Natural killer cell treated with Interleukin-12 subunit alpha and Interleukin-12 subunit beta and Interleukin-15 and Interleukin-18, amount 100 ng/mL, for 72 hours (primary cell): ENCODE data around the gene FIG4. TPM values are rescaled to one million over a fixed set of nuclear protein-coding genes. Genes with fewer than 3 reads are reported as not detected.
"Not testable (repeated sequence)": the region's sequence is repeated elsewhere in the genome, so short reads cannot be mapped to it uniquely, and the experiment has no call there.

Experiments
- ATAC-seq, 2 donors: fragments of 150-1000 bp; cut with Tn5 transposase in 1 of 2; sonication (Bioruptor Pico), chemical (Tn5 transposase) in 1 of 2; 2 replicates each; pipeline ENCODE4 v1.10.0; 2021
- DNase-seq: peaks from one replicate; pipeline ENCODE4 v3.0.0; 2022; ENCODE audit warnings: low spot score
- H3K27ac Mint-ChIP-seq, 2 donors: 1 replicate in 1 of 2; 2 replicates in 1 of 2; pipeline ENCODE4 v1.8.0; 2022; ENCODE audit warnings: mixed read lengths in 2 of 2, mild to moderate bottlenecking in 1 of 2, moderate library complexity in 1 of 2
- H3K27me3 Mint-ChIP-seq, 2 donors: 1 replicate in 1 of 2; 2 replicates in 1 of 2; pipeline ENCODE4 v1.8.0; 2022; ENCODE audit warnings: mixed read lengths in 2 of 2
- H3K36me3 Mint-ChIP-seq: one replicate; pipeline ENCODE4 v1.8.0; 2022; ENCODE audit warnings: mixed read lengths
- H3K4me1 Mint-ChIP-seq, 2 donors: 1 replicate in 1 of 2; 2 replicates in 1 of 2; pipeline ENCODE4 v1.8.0; 2022; ENCODE audit warnings: low read depth in 2 of 2, mixed read lengths in 2 of 2, mild to moderate bottlenecking in 1 of 2
- H3K4me3 Mint-ChIP-seq: one replicate; pipeline ENCODE4 v1.8.0; 2022; ENCODE audit warnings: mixed read lengths
- H3K9me3 Mint-ChIP-seq: 2 replicates; pipeline ENCODE4 v1.8.0; 2022; ENCODE audit warnings: mixed read lengths
- total RNA-seq, 2 donors: library from RNA; stranded (reverse); gene quantifications; one replicate each; pipeline ENCODE4 v1.2.3, GENCODE V29; 2022

FIG4 gene
- total RNA-seq, 2 donors from 2014 or later: 9.4 to 19.4 TPM

DNA sequence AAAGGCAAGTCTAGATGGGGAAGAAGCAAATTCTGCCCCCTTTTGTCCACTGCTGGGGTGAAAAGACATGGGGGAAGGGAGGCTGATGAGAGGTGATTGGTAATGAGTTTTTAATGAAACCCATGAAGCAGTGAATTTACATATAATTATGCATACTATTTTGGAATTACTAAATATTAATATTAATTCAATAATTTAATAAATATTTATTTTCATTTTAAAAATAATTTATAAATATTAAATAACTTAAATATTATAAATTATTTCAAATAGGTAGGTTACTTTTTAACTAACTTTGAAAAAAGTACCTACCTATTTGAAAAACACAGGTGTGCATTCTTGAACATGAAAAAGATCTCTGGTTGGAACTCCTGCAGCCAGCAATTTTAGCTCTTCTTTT lies 148.9 kb downstream of the FIG4 start:
- no peaks in the 10 kb centered on the region for H3K9me3 Mint-ChIP-seq
- no peak for DNase-seq
- no peak for ATAC-seq
- H3K4me1 Mint-ChIP-seq: no peaks in the 10 kb centered on the region
- H3K4me3 Mint-ChIP-seq: no peak overlapping the region
- H3K36me3 Mint-ChIP-seq: no peaks in the 10 kb centered on the region
- no peak overlapping the region for H3K27ac Mint-ChIP-seq
- H3K27me3 Mint-ChIP-seq: no peaks in the 10 kb centered on the region

DNA sequence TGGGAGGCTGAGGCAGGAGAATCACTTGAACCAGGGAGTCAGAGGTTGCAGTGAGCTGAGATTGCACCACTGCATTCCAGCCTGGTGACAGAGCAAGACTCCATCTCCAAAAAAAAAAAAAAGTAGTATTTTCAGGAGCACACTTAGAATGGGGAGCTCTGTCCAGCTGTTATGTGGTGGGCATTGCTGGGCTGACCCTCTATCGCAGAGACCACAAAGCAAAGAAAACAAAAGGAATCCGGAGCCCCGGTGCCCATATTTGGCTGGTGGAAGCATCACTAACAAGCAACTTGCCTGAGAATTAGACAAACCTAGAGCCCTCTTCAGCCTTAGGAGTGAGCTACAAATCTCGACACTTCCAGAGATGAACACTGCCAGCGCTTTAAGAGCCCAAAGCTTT lies 149.7 kb downstream of the FIG4 start:
- DNase-seq: no peak
- Mint-ChIP-seq H3K27ac (no peak overlapping the region), H3K4me3 (no peak overlapping the region), H3K4me1 (no peaks in the 10 kb centered on the region), H3K36me3 (no peaks in the 10 kb centered on the region), H3K9me3 (no peaks in the 10 kb centered on the region), H3K27me3 (no peaks in the 10 kb centered on the region)
- no peak for ATAC-seq

DNA sequence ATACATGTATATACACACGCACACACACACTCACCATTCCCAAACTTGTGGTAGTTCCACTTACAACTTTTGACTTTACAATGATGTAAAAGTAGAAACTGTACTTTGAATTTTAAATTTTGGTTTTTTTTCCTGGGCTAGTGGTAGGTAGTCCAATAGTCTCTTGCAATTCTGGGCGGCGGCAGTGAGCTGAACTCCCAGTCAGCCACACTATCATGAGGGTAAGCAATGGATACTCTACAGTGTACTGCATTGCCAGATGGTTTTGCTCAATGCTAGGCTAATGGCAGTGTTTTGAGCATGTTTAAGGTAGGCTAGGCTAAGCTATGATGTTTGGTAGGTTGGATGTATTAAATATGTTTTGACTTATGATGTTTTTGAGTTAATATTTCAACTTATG lies 150.8 kb downstream of the FIG4 start:
- no peaks in the 10 kb centered on the region for H3K27me3 Mint-ChIP-seq
- no peaks in the 10 kb centered on the region for H3K9me3 Mint-ChIP-seq
- H3K36me3 Mint-ChIP-seq: no peaks in the 10 kb centered on the region
- no peak overlapping the region for H3K27ac Mint-ChIP-seq
- no peaks in the 10 kb centered on the region for H3K4me1 Mint-ChIP-seq
- ATAC-seq (no peak), DNase-seq (no peak)
- no peak overlapping the region for H3K4me3 Mint-ChIP-seq

DNA sequence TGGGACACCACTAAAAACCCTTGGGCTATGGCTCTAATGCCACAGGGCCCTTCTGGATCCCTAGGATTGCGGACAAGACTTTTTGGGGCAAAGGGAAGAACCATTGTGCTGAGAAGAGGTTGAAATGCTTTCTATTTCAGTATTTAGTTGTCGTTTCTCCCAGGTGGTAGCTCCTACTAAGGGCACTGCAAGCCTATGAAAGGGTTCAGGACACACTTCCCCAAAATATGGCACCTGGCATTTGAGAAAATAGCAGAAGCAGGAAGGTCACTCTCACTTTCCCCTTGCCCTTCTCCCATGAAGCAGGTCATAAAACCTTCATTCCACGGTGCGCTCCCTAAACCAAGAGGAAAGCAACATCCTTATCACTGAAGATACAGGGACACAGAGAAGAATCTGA lies 161.6 kb downstream of the FIG4 start:
- H3K27ac Mint-ChIP-seq: no peak overlapping the region
- H3K27me3 Mint-ChIP-seq: peaks cover 0 to 2% of the 10 kb centered on the region in 2 donors
- no peaks in the 10 kb centered on the region for H3K36me3 Mint-ChIP-seq
- no peaks in the 10 kb centered on the region for H3K9me3 Mint-ChIP-seq
- H3K4me1 Mint-ChIP-seq: no peaks in the 10 kb centered on the region
- ATAC-seq (no peak), DNase-seq (no peak)
- H3K4me3 Mint-ChIP-seq: no peak overlapping the region

DNA sequence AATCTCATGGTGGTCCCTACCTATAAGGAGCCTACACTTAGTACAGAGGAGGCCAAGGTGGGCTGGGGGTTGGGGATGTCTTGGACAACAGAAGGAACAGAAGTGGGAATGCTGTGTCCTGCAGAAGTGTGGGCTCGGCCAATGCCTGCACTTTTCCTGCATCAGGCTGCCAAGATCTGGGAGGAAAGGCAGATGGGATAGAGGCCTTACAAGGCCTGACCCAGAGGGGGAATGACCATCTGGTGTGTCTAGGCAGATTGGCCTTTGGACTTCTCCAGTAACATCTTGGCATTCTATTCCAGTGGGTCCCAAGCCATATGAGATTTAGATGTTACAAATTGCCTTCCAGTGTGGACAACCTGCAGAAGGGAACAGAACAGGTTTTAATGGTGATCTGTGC lies 162.3 kb downstream of the FIG4 start:
- Mint-ChIP-seq H3K27me3 (peaks cover 0 to 2% of the 10 kb centered on the region in 2 donors), H3K4me3 (no peak overlapping the region), H3K4me1 (no peaks in the 10 kb centered on the region), H3K27ac (no peak overlapping the region), H3K9me3 (no peaks in the 10 kb centered on the region), H3K36me3 (no peaks in the 10 kb centered on the region)
- DNase-seq (no peak), ATAC-seq (no peak)

DNA sequence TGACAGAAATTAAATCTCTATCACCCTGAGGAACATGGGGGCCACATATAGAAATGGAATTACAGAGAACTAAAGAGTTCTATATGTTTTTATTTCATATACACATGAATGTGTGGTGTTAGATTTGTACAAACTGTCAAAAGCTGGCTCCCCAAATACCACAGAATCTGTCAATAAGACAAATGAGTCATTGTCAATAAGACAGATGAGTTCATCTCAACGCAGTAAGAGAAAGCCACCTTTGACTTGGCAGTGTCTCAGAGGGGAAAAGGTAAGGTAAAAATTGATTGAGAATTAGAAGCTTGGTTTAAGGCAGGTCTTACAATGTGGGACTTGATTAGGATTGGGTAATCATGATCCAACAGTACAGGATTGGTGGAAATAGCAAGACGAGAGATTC lies 162.9 kb downstream of the FIG4 start:
- no peaks in the 10 kb centered on the region for H3K9me3 Mint-ChIP-seq
- no peaks in the 10 kb centered on the region for H3K36me3 Mint-ChIP-seq
- H3K27me3 Mint-ChIP-seq: peaks cover 0 to 2% of the 10 kb centered on the region in 2 donors
- no peak for ATAC-seq
- no peak for DNase-seq
- H3K4me1 Mint-ChIP-seq: no peaks in the 10 kb centered on the region
- H3K4me3 Mint-ChIP-seq: no peak overlapping the region
- no peak overlapping the region for H3K27ac Mint-ChIP-seq

DNA sequence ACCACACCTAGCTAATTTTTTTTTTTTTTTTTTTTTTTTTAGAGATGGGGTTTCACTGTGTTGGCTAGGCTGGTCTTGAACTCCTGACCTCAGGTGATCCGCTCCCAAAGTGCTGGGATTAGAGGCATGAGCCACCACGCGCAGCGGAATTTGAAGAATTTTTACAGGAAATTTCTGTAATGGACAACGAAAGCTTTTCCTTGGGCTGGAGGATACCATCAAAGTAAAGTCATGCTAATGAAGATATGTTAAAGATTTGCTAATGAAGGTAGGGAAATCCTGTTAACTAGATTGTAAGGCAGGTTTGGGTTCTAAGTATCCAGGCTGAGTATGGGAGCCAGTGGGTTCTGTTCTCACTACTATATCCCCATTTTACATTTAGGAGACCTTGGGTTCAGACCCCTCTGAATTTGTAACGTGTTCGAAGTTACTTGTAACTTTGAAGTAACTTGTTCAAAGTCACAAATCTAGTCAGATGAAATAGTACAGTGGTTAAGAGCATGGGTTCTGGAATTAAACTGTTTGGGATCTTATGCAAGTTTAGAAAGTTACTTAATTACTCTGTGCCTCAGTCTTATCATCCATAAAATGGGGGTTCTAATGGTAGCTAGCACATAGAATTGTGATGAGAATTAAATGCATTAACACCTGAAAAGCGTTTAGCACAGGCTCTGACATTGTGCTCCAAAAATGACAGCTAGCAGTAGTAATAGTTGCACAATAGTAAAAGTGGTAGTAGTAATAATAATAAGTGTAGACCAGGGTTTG lies 163.6 kb downstream of the FIG4 start:
- no peaks in the 10 kb centered on the region for H3K4me1 Mint-ChIP-seq
- no peaks in the 10 kb centered on the region for H3K9me3 Mint-ChIP-seq
- no peak overlapping the region for H3K4me3 Mint-ChIP-seq
- H3K27ac Mint-ChIP-seq: no peak overlapping the region
- H3K27me3 Mint-ChIP-seq: peaks cover 2 to 5% of the 10 kb centered on the region in 2 donors
- H3K36me3 Mint-ChIP-seq: no peaks in the 10 kb centered on the region
- DNase-seq (no peak), ATAC-seq (no peak)

DNA sequence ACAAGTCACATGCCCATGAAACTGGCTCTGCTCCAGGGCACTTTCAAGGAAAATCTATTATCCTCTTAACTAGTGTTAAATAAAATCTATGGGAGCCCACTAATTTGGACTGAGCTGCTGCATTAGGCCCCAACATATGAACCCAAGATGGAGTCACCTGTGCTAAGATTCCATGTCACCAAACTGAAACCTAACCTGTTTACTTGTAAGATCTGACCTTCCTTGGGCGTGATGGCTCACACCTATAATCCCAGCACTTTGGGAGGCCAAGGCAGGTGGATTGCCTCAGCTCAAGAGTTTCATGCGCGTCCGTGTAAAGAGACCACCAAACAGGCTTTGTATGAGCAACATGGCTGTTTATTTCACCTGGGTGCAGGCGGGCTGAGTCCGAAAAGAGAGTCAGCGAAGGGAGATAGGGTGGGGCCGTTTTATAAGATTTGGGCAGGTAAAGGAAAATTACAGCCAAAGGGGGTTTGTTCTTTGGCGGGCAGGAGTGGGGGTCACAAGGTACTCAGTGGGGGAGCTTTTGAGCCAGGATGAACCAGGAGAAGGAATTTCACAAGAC lies 164.5 kb downstream of the FIG4 start:
- H3K4me1 Mint-ChIP-seq, ATAC-seq, H3K36me3 Mint-ChIP-seq, DNase-seq, H3K9me3 Mint-ChIP-seq, H3K27ac Mint-ChIP-seq, H3K4me3 Mint-ChIP-seq: not testable (repeated sequence)
- peaks cover 8 to 14% of the 10 kb centered on the region in 2 donors for H3K27me3 Mint-ChIP-seq

DNA sequence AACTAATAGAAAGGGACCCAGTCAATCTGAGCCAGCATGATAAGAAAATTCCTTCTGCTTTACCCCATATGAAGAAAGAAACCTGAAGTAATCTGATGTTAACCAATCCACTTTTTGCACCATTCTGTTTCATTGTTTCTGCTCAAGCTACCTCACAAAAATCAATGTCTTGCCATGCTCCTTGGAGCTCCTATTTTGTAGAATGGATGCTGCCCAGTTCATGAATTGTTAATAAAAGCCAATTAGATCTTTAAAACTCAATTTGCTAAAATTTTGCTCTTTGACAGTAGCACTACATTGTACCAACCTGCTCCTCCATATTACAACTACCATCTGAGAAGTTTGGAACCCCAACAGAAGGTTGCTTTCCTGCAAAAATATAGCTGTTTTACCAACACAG lies 170.8 kb downstream of the FIG4 start:
- ATAC-seq: no peak
- Mint-ChIP-seq H3K9me3 (no peaks in the 10 kb centered on the region), H3K4me1 (no peaks in the 10 kb centered on the region), H3K4me3 (no peak overlapping the region), H3K27ac (no peak overlapping the region), H3K36me3 (no peaks in the 10 kb centered on the region), H3K27me3 (peaks cover 9 to 14% of the 10 kb centered on the region in 2 donors)
- no peak for DNase-seq

DNA sequence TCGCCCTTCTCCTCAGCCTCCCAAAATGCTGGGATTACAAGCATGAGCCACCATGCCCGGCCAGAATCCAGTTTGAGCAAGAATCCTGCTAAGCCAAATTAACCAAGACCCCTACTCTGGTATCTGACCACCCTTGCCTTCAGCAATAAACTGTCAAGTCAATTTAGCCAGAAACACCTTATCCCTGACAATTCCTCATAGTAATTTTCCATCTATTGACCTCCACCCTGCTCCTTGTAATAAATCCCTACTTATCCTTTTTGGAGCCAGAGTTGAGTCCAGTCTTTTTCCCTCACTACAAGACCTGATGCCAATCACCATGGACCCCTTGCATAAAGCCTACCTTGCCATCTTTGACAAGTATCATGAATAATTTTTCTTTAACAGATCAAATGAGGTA lies 173.0 kb downstream of the FIG4 start:
- H3K4me1 Mint-ChIP-seq: no peaks in the 10 kb centered on the region
- H3K27ac Mint-ChIP-seq: no peak overlapping the region
- H3K9me3 Mint-ChIP-seq: no peaks in the 10 kb centered on the region
- DNase-seq (no peak), ATAC-seq (no peak)
- H3K27me3 Mint-ChIP-seq: peaks cover 9 to 14% of the 10 kb centered on the region in 2 donors
- no peaks in the 10 kb centered on the region for H3K36me3 Mint-ChIP-seq
- H3K4me3 Mint-ChIP-seq: no peak overlapping the region

DNA sequence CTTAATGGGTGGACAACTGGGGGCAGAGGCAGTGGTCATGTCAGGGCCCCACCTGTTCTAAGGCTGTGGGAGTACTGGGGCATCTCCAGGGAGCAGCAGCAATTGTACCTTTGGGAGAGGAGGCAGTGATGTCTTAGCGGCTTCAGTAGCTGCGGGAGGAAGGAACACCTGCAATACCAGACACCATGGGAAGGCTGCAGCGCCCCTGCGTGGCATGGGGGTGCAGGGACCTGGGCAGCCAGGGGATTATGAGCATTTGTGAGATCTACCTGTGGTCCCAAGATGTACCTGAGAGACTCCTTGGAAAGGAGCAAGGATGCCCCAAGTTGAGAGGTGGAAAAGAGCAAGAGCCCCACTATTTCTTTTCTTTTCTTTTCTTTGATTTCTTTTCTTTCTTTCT lies 174.9 kb downstream of the FIG4 start:
- ATAC-seq (peak in 1 of 2 donors; percentile 30), DNase-seq (no peak)
- H3K4me1 Mint-ChIP-seq: no peaks in the 10 kb centered on the region
- H3K9me3 Mint-ChIP-seq: no peaks in the 10 kb centered on the region
- H3K4me3 Mint-ChIP-seq: no peak overlapping the region
- H3K36me3 Mint-ChIP-seq: no peaks in the 10 kb centered on the region
- H3K27me3 Mint-ChIP-seq: no peaks in the 10 kb centered on the region
- no peak overlapping the region for H3K27ac Mint-ChIP-seq

DNA sequence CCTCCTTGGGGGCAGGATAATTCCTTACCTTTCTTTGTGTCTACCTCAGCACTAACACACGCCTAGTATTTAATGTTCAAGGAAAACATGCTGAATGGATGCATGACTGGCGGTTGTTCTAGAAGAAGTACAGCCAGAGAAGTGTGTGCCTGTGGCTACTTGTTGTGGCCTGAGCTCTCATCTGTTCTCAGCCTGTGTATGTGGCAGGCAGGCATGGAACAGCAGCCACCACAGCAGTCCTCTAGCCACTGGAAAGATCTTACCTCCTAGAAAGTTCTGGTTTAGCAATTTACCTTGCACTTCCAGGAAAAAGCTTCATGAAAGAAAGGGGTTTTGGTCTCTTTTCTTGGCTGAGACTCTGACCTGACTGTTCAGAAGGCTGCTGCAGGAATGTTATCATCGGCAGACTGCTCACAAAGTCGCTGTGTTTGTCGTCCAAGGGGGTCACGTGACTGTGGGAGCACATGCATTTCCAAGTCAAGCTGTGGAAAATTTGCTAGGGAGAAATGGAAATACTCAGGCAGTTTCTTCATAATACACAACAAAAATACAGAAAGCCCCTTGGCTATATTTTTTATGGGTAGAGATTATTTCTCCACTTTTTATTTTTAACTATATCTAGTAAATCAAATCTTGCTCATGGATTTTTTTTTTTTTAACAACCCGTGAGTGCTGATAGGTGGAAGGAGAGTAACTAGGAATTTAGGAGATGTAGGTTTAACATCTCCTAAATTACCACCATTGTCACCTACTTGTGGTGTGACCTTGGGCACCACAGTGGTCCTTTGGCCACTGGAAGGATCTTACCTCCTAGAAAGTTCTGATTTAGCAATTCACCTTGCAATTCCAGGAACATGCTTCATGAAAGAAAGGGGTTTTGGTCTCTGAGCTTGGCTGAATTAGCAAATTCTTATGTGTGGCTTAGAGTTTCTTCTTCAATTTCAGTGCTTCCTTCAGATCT lies 176.2 kb downstream of the FIG4 start:
- H3K36me3 Mint-ChIP-seq: no peaks in the 10 kb centered on the region
- H3K4me3 Mint-ChIP-seq: no peak overlapping the region
- ATAC-seq (no peak), DNase-seq (no peak)
- no peaks in the 10 kb centered on the region for H3K27me3 Mint-ChIP-seq
- no peaks in the 10 kb centered on the region for H3K4me1 Mint-ChIP-seq
- H3K27ac Mint-ChIP-seq: no peak overlapping the region
- no peaks in the 10 kb centered on the region for H3K9me3 Mint-ChIP-seq

DNA sequence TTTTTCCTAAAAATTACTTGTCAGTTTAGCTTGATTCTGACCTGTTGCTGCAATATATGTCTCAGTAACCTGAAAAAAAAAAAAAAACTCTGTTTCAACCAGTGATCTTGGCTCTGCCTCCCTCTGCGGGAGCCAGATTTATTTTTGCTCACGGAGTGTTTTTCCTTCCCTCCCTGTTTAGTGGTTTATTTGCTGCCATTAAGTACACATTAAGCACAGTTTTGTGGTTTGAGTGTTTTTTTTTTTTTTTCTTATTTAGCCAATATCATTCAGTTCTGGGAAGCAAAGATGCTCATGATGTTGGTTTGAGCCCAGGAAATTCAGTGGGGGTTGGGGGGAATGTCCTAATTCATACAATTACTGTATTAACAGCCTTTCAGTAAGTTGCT lies 176.9 kb downstream of the FIG4 start:
- no peak for DNase-seq
- ATAC-seq: no peak
- no peak overlapping the region for H3K27ac Mint-ChIP-seq
- H3K9me3 Mint-ChIP-seq: no peaks in the 10 kb centered on the region
- H3K4me1 Mint-ChIP-seq: no peaks in the 10 kb centered on the region
- H3K4me3 Mint-ChIP-seq: no peak overlapping the region
- no peaks in the 10 kb centered on the region for H3K36me3 Mint-ChIP-seq
- no peaks in the 10 kb centered on the region for H3K27me3 Mint-ChIP-seq
